ENCODE measurements around the gene EFEMP2. TPM values are rescaled to one million over a fixed set of nuclear protein-coding genes. Genes with fewer than 3 reads are reported as not detected.

Gene EFEMP2
- total and polyA plus RNA-seq, 10 of the 15 experiments (the other 5 are each of a cell fraction or from before 2014, with no cell fraction given), result 0.24 to 13.2 (median 1.3) TPM; not detected in 1

- TF ChIP-seq, protein P1, sequence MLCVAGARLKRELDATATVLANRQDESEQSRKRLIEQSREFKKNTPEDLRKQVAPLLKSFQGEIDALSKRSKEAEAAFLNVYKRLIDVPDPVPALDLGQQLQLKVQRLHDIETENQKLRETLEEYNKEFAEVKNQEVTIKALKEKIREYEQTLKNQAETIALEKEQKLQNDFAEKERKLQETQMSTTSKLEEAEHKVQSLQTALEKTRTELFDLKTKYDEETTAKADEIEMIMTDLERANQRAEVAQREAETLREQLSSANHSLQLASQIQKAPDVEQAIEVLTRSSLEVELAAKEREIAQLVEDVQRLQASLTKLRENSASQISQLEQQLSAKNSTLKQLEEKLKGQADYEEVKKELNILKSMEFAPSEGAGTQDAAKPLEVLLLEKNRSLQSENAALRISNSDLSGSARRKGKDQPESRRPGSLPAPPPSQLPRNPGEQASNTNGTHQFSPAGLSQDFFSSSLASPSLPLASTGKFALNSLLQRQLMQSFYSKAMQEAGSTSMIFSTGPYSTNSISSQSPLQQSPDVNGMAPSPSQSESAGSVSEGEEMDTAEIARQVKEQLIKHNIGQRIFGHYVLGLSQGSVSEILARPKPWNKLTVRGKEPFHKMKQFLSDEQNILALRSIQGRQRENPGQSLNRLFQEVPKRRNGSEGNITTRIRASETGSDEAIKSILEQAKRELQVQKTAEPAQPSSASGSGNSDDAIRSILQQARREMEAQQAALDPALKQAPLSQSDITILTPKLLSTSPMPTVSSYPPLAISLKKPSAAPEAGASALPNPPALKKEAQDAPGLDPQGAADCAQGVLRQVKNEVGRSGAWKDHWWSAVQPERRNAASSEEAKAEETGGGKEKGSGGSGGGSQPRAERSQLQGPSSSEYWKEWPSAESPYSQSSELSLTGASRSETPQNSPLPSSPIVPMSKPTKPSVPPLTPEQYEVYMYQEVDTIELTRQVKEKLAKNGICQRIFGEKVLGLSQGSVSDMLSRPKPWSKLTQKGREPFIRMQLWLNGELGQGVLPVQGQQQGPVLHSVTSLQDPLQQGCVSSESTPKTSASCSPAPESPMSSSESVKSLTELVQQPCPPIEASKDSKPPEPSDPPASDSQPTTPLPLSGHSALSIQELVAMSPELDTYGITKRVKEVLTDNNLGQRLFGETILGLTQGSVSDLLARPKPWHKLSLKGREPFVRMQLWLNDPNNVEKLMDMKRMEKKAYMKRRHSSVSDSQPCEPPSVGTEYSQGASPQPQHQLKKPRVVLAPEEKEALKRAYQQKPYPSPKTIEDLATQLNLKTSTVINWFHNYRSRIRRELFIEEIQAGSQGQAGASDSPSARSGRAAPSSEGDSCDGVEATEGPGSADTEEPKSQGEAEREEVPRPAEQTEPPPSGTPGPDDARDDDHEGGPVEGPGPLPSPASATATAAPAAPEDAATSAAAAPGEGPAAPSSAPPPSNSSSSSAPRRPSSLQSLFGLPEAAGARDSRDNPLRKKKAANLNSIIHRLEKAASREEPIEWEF (IDR thresholded peaks at IDR 0.05; ENCODE audit: insufficient replicate concordance, low read depth, low read length), result no peak
- no peak for TF ChIP-seq SRF (IDR thresholded peaks at IDR 0.05; ENCODE audit: low read depth in 2 of 2, low read length in 2 of 2)
Observed at GRCh38 chr11:65887723-65888162, 15.1 kb upstream of the EFEMP2 start (continued).

DNA sequence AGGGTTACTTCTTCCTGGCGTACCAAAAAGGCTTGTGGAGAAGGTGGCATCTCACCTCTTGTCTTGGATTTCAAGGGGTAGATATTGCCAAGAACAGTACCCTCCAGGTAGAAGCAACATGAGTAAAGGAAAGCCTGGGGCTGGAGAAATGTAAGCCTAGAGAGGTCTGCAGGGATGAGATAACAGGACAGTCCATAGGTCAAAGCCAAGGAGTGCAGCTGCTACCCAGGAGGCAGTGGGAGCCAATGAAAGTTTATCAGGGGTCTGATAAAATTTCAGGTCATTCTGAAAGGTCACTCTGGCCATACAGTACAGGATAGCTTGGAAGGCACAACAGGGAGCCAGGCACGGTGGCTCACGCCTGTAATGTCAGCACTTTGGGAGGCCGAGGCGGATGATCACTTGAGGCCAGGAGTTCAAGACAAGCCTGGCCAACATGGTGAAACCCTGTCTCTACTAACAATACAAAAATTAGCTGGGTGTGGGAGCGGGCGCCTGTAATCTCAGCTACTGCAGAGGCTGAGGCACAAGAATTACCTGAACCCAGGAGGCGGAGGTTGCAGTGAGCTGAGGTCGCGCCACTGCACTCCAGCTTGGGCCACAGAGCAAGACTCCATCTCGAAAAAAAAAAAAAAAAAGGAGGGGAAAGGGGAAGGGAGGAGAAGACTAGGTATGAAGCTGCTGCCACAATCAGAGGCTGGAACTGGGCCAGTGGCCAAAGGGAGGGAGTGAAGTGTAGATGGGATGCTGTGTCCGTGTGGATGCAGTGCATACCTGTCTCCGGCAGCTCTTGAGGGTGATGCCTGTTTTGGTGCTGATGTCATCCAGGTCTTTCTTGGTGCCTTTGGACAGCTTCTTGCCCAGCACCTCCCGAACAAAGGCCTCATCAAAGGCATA, 14.5 kb upstream of the EFEMP2 start:
- in situ Hi-C loops (cut with MboI), result no loop called here
- H3K27ac ChIP-seq (ENCODE audit: control insufficient read depth, insufficient read depth), result peak overlapping the region; percentile 70; the same call in 1 of the 2 replicates
- peaks cover 23% of the 10 kb centered on the region for H3K4me1 ChIP-seq (ENCODE audit: control insufficient read depth, insufficient read depth, low read length)
- ChIA-PET RAD21 (ENCODE audit: unreplicated experiment) (interaction anchor here (1.7 to 8.0 kb wide), 6 partner anchors 11 to 105 kb away, joined by 4 to 76 read pairs (median 20); partner anchors contain the start of genes CFL1 and MUS81), POLR2A (interaction anchor here (0.6 to 4.9 kb wide), 10 partner anchors 9 to 143 kb away, joined by 3 to 62 read pairs (median 7); partner anchors contain the start of genes BANF1, CFL1, EIF1AD and MUS81), CTCF (interaction anchor here (0.6 to 11.0 kb wide), 17 partner anchors 12 to 399 kb away, joined by 3 to 167 read pairs (median 7); partner anchors contain the start of genes CFL1, FOSL1, MUS81 and RNASEH2C), SMC1A (ENCODE audit: uncharacterized antibody, unreplicated experiment) (interaction anchor here (0.6 to 6.7 kb wide), 9 partner anchors 13 to 98 kb away, joined by 3 to 52 read pairs (median 4); partner anchors contain the start of genes CFL1, FOSL1 and MUS81)
- no peaks in the 10 kb centered on the region for H4K20me1 ChIP-seq (ENCODE audit: control insufficient read depth, insufficient read depth)
- intact Hi-C loops (cut with micrococcal nuclease; ENCODE audit: unreplicated experiment), result no loop called here
- no peak for ATAC-seq
- 68% methylated on average over 13 of the region's 14 CpGs for WGBS (ENCODE audit: insufficient coverage, insufficient replicate concordance, low lambda C conversion rate, missing lambda C conversion rate)
- peaks cover 37% of the 10 kb centered on the region for H3K79me2 ChIP-seq (ENCODE audit: control insufficient read depth, insufficient read depth, low read length)
- H3K9ac ChIP-seq (ENCODE audit: control insufficient read depth, insufficient read depth, low read length), result peak overlapping the region; percentile 73
- no TSS peak for BruUV-seq (replicated peaks)
- H3K4me2 ChIP-seq (ENCODE audit: control insufficient read depth, insufficient read depth), result peak overlapping the region; percentile 88
- H3K36me3 ChIP-seq (ENCODE audit: control insufficient read depth in 2 of 2, insufficient read depth in 2 of 2, low read length in 1 of 2), result peaks cover 12 to 25% of the 10 kb centered on the region in 2 experiments
- no peaks in the 10 kb centered on the region for H3K9me3 ChIP-seq (replicated peaks; ENCODE audit: control insufficient read depth, insufficient read depth, low read length)
- H3K27me3 ChIP-seq (replicated peaks in 1 of 2; ENCODE audit: control insufficient read depth in 2 of 2, insufficient read depth in 2 of 2, low read length in 1 of 2), result no peaks in the 10 kb centered on the region
- peak overlapping the region; percentile 90 for H3K4me3 ChIP-seq
- no peak for FAIRE-seq
- no peak overlapping the region for H2AFZ ChIP-seq (ENCODE audit: control insufficient read depth, low read depth, low read length)
- no peak for DNase-seq (ENCODE audit: low read depth, low spot score)
- no peak for TF ChIP-seq NFYA (IDR thresholded peaks at IDR 0.05; ENCODE audit: borderline replicate concordance, low read depth, low read length)
- no peak for TF ChIP-seq TBL1XR1 (IDR thresholded peaks at IDR 0.05; ENCODE audit: low read depth, low read length)
- no peak for TF ChIP-seq YBX1 (IDR thresholded peaks at IDR 0.05)
- no peak for TF ChIP-seq ZNF207 (IDR thresholded peaks at IDR 0.05; ENCODE audit: borderline replicate concordance)
- TF ChIP-seq, protein P2, sequence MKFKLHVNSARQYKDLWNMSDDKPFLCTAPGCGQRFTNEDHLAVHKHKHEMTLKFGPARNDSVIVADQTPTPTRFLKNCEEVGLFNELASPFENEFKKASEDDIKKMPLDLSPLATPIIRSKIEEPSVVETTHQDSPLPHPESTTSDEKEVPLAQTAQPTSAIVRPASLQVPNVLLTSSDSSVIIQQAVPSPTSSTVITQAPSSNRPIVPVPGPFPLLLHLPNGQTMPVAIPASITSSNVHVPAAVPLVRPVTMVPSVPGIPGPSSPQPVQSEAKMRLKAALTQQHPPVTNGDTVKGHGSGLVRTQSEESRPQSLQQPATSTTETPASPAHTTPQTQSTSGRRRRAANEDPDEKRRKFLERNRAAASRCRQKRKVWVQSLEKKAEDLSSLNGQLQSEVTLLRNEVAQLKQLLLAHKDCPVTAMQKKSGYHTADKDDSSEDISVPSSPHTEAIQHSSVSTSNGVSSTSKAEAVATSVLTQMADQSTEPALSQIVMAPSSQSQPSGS (IDR thresholded peaks at IDR 0.05; ENCODE audit: low read length), result no peak
- TF ChIP-seq RFX5 (IDR thresholded peaks at IDR 0.05; ENCODE audit: low read depth, low read length), result no peak
- no peak for TF ChIP-seq CHD1 (IDR thresholded peaks at IDR 0.05; ENCODE audit: low read depth, low read length)
- no peak for TF ChIP-seq HCFC1 (IDR thresholded peaks at IDR 0.05; ENCODE audit: low read length)
- no peak for TF ChIP-seq E2F8 (IDR thresholded peaks at IDR 0.05; ENCODE audit: low read depth, partially characterized antibody)

Data from GM12878 (cell line).